ENCODE data around the gene DSG2.
"Not testable (repeated sequence)": the region's sequence is repeated elsewhere in the genome, so short reads cannot be mapped to it uniquely, and the experiment has no call there.

The DSG2 gene

GRCh38 chr18:31498574-31499524, 872 bp downstream of the DSG2 start:
- DNase-seq (ENCODE audit: low read depth), result no peak
- peak overlapping the region; percentile 97 for H3K4me3 ChIP-seq (ENCODE audit: low read depth, low read length)
- TF ChIP-seq, protein P1, sequence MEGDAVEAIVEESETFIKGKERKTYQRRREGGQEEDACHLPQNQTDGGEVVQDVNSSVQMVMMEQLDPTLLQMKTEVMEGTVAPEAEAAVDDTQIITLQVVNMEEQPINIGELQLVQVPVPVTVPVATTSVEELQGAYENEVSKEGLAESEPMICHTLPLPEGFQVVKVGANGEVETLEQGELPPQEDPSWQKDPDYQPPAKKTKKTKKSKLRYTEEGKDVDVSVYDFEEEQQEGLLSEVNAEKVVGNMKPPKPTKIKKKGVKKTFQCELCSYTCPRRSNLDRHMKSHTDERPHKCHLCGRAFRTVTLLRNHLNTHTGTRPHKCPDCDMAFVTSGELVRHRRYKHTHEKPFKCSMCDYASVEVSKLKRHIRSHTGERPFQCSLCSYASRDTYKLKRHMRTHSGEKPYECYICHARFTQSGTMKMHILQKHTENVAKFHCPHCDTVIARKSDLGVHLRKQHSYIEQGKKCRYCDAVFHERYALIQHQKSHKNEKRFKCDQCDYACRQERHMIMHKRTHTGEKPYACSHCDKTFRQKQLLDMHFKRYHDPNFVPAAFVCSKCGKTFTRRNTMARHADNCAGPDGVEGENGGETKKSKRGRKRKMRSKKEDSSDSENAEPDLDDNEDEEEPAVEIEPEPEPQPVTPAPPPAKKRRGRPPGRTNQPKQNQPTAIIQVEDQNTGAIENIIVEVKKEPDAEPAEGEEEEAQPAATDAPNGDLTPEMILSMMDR (IDR thresholded peaks at IDR 0.05; ENCODE audit: low read depth, low read length, missing control alignments), result no peak

- H3K4me3 ChIP-seq (ENCODE audit: low read depth, low read length), result peak overlapping the region; percentile 97
- TF ChIP-seq, protein P1 (IDR thresholded peaks at IDR 0.05; ENCODE audit: low read depth, low read length, missing control alignments), result no peak
- DNase-seq (ENCODE audit: low read depth), result peak; percentile 84
These were observed 2.2 kb downstream of the DSG2 start for GRCh38 chr18:31500051-31500688.

GRCh38 chr18:31503011-31503410, 5.0 kb downstream of the DSG2 start:
- H3K4me3 ChIP-seq (ENCODE audit: low read depth, low read length), result no peak overlapping the region
- DNase-seq (ENCODE audit: low read depth), result no peak
- TF ChIP-seq, protein P1 (IDR thresholded peaks at IDR 0.05; ENCODE audit: low read depth, low read length, missing control alignments), result no peak

GRCh38 chr18:31504455-31505147, 6.6 kb downstream of the DSG2 start:
- H3K4me3 ChIP-seq (ENCODE audit: low read depth, low read length), result no peak overlapping the region
- TF ChIP-seq, protein P1 (IDR thresholded peaks at IDR 0.05; ENCODE audit: low read depth, low read length, missing control alignments), result no peak
- DNase-seq (ENCODE audit: low read depth), result no peak

DNA sequence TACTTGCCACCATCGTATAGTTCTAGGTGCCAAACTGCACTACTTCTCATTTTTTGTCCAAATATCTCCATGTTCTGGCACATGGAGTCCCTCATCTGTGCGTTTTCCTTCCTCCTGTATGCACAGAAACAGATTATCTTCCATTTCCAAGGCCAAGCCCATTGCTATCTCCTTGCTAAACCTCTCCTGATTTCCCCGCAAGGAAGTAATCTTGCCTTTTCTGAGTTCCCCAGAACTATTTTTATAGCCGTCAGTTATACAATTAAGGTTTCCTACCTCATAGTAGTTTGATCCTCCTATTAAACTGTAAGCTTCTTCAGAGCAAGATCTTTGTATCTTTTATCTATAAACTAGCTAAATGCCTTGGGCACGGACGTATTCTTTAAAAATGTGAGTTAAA, 7.2 kb downstream of the DSG2 start:
- DNase-seq (ENCODE audit: low read depth), result no peak
- TF ChIP-seq, protein P1 (IDR thresholded peaks at IDR 0.05; ENCODE audit: low read depth, low read length, missing control alignments), result no peak
- H3K4me3 ChIP-seq (ENCODE audit: low read depth, low read length), result no peak overlapping the region

- TF ChIP-seq, protein P1 (IDR thresholded peaks at IDR 0.05; ENCODE audit: low read depth, low read length, missing control alignments), result no peak
- H3K4me3 ChIP-seq (ENCODE audit: low read depth, low read length), result no peak overlapping the region
- DNase-seq (ENCODE audit: low read depth), result no peak
These were observed 8.2 kb downstream of the DSG2 start for GRCh38 chr18:31506024-31506742.

DNA sequence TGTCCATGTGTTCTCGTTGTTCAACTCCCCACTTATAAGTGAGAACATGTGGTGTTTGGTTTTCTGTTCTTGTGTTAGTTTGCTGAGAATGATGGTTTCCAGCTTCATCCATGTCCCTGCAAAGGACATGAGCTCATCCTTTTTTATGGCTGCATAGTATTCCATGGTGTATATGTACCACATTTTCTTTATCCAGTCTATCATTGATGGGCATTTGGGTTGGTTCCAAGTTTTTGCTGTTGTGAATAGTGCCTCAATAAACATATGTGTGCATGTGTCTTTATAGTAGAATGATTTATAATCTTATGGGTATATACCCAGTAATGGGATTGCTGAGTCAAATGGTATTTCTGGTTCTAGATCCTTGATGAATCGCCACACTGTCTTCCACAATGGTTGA, 9.1 kb downstream of the DSG2 start:
- not testable (repeated sequence) for H3K4me3 ChIP-seq (ENCODE audit: low read depth, low read length); DNase-seq (ENCODE audit: low read depth)
